ENCODE results near the gene SAMD10.

Gene SAMD10

GRCh38 chr20:63955281-63955826 is 24.1 kb downstream of the SAMD10 start:
- DNase-seq, result no peak

DNA sequence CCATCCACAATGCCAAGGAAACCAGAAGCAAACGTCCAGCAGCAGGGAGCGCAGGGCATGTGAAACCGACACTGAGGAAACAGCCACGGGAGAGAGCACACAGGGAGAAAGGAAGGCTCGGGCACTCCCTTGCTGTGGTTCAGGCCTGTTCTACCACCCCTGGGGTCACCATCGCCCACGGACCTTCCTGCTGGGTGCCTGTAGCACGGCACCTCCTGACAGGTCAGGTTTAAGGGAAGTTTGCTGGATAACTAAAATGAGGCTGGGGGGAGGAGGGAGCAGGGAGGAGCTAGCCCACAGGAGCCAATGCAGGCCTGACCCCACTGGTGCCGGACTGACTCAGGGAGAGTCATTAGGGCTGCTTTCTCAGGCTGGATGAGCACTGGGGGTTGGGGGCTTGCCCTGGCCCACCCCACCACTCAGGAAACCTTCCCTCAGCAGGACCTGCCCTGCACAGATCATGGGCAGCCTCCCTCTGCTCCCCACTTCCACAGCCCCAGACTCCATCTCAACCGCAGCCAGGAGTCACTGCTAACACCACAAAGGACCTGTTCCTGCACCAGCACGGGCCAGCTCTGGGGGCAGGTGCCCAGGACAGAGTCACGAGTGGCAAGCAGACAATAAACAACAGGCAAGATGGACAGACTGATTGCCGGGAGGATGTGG is 25.5 kb downstream of the SAMD10 start:
- no peak for DNase-seq

GRCh38 chr20:63952769-63953168 is 26.7 kb downstream of the SAMD10 start:
- DNase-seq, result no peak

- no peak for DNase-seq
Observed at GRCh38 chr20:63952210-63952535, 27.3 kb downstream of the SAMD10 start.

GRCh38 chr20:63951398-63952209 is 27.8 kb downstream of the SAMD10 start:
- DNase-seq, result no peak

GRCh38 chr20:63950701-63951397 is 28.6 kb downstream of the SAMD10 start:
- no peak for DNase-seq

DNA sequence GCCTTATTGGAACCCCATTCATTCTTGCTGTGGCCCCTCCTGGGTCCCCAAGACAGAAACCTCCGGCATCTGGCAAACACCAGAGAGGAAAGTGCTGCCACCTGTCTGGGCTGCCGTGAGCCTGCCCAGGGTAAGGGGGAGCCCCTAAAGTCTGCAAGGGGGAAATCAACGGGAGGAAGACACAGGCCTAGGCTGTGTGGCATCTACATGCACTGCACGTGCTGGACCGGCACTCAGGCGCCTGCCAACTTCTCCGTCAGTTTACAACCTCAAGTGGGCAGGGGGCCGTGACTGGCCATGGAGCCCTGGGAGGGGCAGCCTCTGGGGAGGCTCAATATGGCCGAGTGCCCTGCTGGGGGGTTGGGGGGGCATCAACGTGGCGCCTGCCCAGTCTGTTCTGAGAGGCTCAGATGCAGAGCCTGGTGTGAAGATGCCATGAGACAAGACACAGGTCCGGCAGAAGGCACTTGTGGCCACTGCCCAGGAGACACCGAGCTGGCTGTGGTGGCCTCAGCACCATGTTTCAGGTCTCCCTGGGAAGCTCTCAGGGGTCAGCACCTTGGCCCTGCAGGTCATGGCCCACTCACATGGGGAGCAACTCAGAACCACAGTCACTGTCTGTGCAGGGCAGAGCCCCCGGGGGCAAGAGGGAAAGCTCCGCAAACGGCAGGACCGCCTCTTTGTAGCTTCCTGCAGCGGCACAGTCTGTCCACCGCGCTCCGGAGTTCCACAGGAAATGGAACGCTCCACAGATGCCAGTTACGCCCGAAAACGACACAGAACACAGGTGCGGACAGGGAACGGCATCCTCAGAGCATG is 31.6 kb downstream of the SAMD10 start:
- no peak for DNase-seq

GRCh38 chr20:63946986-63947637 is 32.3 kb downstream of the SAMD10 start:
- DNase-seq, result no peak

GRCh38 chr20:63945921-63946920 is 33.2 kb downstream of the SAMD10 start:
- DNase-seq, result no peak

- no peak for DNase-seq
Observed at GRCh38 chr20:63945031-63945658, 34.3 kb downstream of the SAMD10 start.

GRCh38 chr20:63944078-63944941 is 35.1 kb downstream of the SAMD10 start:
- no peak for DNase-seq

DNA sequence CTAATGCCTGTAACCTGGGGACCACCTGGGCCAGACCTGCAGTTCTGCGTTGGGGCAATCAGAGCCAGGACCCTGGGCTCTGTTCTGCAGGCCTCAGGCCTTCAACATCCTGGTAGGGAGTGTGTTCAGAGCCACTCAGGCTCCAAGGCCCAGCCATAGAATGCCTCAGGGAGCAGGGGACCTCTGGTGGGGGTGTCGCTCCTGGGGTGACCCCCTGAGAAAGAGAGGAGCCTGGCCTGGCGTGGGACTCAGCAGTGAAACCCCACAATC is 35.7 kb downstream of the SAMD10 start:
- no peak for DNase-seq

DNA sequence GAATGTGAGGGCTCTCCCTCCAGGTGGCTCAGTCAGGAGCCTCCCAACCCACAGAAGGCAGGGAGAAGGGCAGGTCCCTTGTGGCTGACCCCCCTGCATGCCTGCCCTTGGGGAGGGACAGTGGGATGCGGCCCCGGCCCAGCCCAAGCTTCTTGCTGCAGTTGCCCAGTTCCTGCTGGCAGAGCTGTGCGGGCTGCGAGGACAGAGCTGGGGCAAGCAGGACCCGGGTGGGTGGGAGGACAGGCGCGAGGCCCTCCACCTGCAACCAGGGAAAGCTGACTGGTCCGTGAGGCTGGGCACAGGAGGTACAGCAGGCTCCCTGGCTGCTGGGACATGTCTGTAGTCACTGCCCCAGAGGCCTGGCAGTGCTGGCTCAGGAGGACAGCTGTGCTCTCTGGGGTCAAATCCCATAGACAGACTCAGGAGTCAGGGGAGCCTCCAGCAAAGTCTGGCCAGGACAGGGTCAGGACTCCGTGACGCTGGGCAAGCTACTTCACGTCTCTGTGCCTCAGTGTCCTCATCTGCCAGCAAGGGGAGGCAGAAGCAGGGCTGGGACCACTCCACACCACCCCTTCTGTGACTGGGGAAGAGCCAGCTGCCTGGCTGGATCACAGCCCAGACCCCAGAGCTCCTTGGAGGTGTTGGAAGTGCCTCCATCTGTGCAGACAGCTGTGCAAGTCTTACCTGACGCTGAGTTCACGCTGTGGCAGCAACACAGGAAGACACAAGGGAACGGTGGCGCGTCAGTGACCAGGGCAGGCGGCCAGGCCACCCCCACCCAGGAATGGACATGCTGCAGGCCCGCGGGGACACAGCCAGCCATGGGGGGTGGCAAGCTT is 36.3 kb downstream of the SAMD10 start:
- DNase-seq, result no peak

DNA sequence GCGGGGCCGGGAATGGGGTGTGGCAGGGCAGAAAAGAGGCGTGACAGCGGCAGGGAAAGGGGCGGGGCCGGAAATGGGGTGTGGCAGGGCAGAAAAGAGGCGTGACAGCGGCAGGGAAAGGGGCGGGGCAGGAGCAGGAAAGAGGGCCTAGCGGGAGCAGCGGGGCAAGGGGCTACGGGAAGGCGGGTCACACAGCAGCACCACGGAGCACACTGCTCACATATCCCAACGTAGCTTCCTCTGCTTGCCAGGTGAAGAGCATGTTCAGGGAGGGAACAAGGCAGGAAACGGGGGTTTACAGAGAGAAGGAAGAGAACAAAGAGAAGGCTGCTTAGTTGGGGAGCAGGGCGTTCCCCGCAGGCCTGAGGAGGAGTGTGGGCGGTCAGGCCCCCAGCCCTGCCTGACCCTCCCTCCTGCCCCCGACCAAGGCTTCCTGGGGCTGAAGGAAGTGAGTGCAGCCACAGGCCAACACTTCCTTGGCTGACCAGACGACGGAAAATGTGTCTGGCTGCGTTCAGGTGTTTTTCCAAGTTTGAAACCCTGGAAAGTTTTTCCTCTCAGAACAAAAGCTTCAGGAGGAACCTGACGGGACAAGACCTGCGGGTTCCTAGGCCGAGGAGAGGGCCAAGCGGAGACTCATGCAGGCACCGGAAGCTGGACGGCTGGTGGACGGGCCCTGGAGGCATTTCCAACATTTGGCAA is 37.0 kb downstream of the SAMD10 start:
- DNase-seq, result no peak

DNA sequence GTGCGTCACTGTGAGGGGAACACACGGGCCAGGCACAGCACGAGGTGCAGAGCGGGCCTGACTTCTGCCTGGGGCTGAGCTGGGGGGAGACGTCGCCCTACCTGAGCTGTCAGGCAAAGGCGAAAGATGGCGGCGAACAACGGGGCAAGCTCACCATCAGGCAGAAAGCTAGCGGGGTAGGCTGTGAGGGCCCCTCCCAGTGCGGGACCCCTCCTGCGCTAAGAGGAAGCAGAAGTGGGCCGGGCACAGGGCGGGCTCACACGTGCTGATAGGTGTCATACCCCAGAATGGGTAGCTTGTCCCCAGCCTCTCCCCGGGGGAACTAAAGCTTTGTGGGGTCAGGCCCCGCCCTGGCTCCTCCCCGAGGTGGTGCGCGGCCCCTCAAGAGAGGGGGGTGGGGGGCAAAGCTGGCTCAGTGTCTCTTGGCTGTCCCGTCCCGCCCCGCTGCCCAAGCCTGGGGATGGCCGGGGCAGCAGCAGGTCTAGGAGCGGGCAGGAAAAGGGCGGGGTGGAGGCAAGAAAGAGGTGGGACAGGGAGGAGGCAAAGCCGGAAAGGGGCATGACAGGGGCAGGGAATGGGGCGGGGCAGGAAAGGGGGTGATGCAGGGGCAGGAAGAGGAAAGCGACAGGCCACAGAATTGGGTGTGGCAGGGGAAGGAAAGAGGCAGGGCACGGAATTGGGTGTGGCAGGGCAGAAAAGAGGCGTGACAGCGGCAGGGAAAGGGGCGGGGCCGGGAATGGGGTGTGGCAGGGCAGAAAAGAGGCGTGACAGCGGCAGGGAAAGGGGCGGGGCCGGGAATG is 38.0 kb downstream of the SAMD10 start:
- DNase-seq, result no peak

- DNase-seq, result no peak
Observed at GRCh38 chr20:63940472-63941266, 38.8 kb downstream of the SAMD10 start.
